IMR-90 (cell line): Measurements from ENCODE around the gene TOR2A. TPM values are rescaled to one million over a fixed set of nuclear protein-coding genes. Genes with fewer than 3 reads are reported as not detected.

Experiments used
- ATAC-seq: fragments of 200-7000 bp; cut with Tn5 transposase; 2 replicates; pipeline ENCODE4 v1.9.1; 2020; ENCODE audit warnings: low read depth, mild to moderate bottlenecking, moderate library complexity
- BruUV-seq: library from RNA; stranded (reverse); fragments of 400-500 nt; replicated peaks from 2 replicates; lab custom pipeline; 2021; lab: Mats Ljungman, UMichigan
- CTCF ChIA-PET: fragments of 300-600 bp; formaldehyde crosslinking; extraction: SDS; loops from one replicate; lab custom pipeline; 2021; ENCODE audit warnings: antibody characterized with exemption; lab: Yijun Ruan, JAX
- POLR2A ChIA-PET: fragments of 300-600 bp; sonication (Branson Sonifier 250); formaldehyde crosslinking; loops from one replicate; lab custom pipeline; 2022; ENCODE audit warnings: antibody characterized with exemption; ENCODE audit not compliant: unreplicated experiment; lab: Charles Lee
- DNase-seq: peaks from one replicate; pipeline ENCODE4 v3.0.0; 2013
- H2AFZ ChIP-seq: replicated peaks from 2 replicates; pipeline ENCODE3; 2013; ENCODE audit warnings: low read length, mild to moderate bottlenecking; ENCODE audit not compliant: poor library complexity
- H2AK5ac ChIP-seq: 2 replicates; pipeline ENCODE4 v1.6.1; 2013; ENCODE audit warnings: low read depth, low read length, inconsistent platforms
- H2AK9ac ChIP-seq: replicated peaks from 2 replicates; pipeline ENCODE3; 2013; ENCODE audit warnings: mild to moderate bottlenecking, low read depth, low read length, moderate library complexity; ENCODE audit not compliant: poor library complexity
- H2BK120ac ChIP-seq: 2 replicates; pipeline ENCODE4 v1.6.1; 2013; ENCODE audit warnings: low read depth, low read length, inconsistent platforms
- H2BK15ac ChIP-seq: 3 replicates; pipeline ENCODE4 v1.6.1; 2013; ENCODE audit warnings: low read depth, low read length, inconsistent platforms
- H2BK20ac ChIP-seq: 2 replicates; pipeline ENCODE4 v1.6.1; 2013; ENCODE audit warnings: low read depth, mild to moderate bottlenecking, inconsistent platforms, low read length, moderate library complexity
- H2BK5ac ChIP-seq: 2 replicates; pipeline ENCODE4 v1.6.1; 2013; ENCODE audit warnings: mild to moderate bottlenecking, low read depth, low read length, inconsistent platforms; ENCODE audit not compliant: poor library complexity, severe bottlenecking
- H3K14ac ChIP-seq: replicated peaks from 2 replicates; pipeline ENCODE4 v1.6.1; 2013; ENCODE audit warnings: low read depth, low read length, inconsistent platforms
- H3K18ac ChIP-seq: 2 replicates; pipeline ENCODE4 v1.6.1; 2013; ENCODE audit warnings: low read depth, low read length, control low read depth
- H3K23ac ChIP-seq: 2 replicates; pipeline ENCODE4 v1.6.1; 2013; ENCODE audit warnings: low read depth, low read length, inconsistent platforms
- H3K27ac ChIP-seq: 2 replicates; pipeline ENCODE4 v1.5.1; 2013; ENCODE audit warnings: mild to moderate bottlenecking, control low read depth, low read length; ENCODE audit not compliant: insufficient read depth
- H3K27me3 ChIP-seq: 2 replicates; pipeline ENCODE4 v1.6.1; 2013; ENCODE audit warnings: low read length; ENCODE audit not compliant: control insufficient read depth, insufficient read depth
- H3K36me3 ChIP-seq: 2 replicates; pipeline ENCODE4 v1.6.1; 2013; ENCODE audit warnings: low read length, mixed read lengths; ENCODE audit not compliant: control insufficient read depth, insufficient read depth
- H3K4ac ChIP-seq: 2 replicates; pipeline ENCODE4 v1.6.1; 2013; ENCODE audit warnings: low read depth, low read length, inconsistent platforms
- H3K4me1 ChIP-seq: 2 replicates; pipeline ENCODE4 v1.6.1; 2013; ENCODE audit warnings: low read length, mixed read lengths; ENCODE audit not compliant: control insufficient read depth, insufficient read depth
- H3K4me2 ChIP-seq: 2 replicates; pipeline ENCODE4 v1.6.1; 2013; ENCODE audit warnings: low read depth, mild to moderate bottlenecking, control low read depth, low read length, moderate library complexity
- H3K4me3 ChIP-seq: 2 replicates; pipeline ENCODE4 v1.5.1; 2013; ENCODE audit warnings: low read depth, mild to moderate bottlenecking, control low read depth, low read length, moderate library complexity; ENCODE audit not compliant: insufficient read depth
- H3K56ac ChIP-seq: 2 replicates; pipeline ENCODE4 v1.6.1; 2013; ENCODE audit warnings: low read length, inconsistent platforms; ENCODE audit not compliant: insufficient read depth; ENCODE audit errors: extremely low read depth
- H3K79me1 ChIP-seq, 2 experiments: 2 replicates each; pipeline ENCODE4 v1.6.1; 2013; ENCODE audit warnings: low read length in 2 of 2, inconsistent platforms in 1 of 2, low read depth in 1 of 2
- H3K9ac ChIP-seq: 2 replicates; pipeline ENCODE4 v1.6.1; 2013; ENCODE audit warnings: low read depth, low read length, control low read depth
- H3K9me1 ChIP-seq: 2 replicates; pipeline ENCODE4 v1.6.1; 2013; ENCODE audit warnings: low read length, inconsistent platforms; ENCODE audit not compliant: insufficient read depth
- H3K9me3 ChIP-seq: 2 replicates; pipeline ENCODE4 v1.6.1; 2013; ENCODE audit warnings: low read length; ENCODE audit not compliant: control insufficient read depth, insufficient read depth
- H4K20me1 ChIP-seq: 2 replicates; pipeline ENCODE4 v1.6.1; 2013; ENCODE audit warnings: low read length, inconsistent platforms; ENCODE audit not compliant: insufficient read depth
- H4K5ac ChIP-seq: 2 replicates; pipeline ENCODE4 v1.6.1; 2013; ENCODE audit warnings: mild to moderate bottlenecking, low read depth, low read length, control low read depth
- H4K8ac ChIP-seq, 2 experiments: 2 replicates each; pipeline ENCODE4 v1.6.1; 2013; ENCODE audit warnings: low read depth in 2 of 2, low read length in 2 of 2, control low read depth in 1 of 2, inconsistent platforms in 1 of 2
- H4K91ac ChIP-seq: 2 replicates; pipeline ENCODE4 v1.6.1; 2013; ENCODE audit warnings: low read depth, low read length, inconsistent platforms; ENCODE audit not compliant: insufficient read depth
- BHLHE40 ChIP-seq: fragments of 150-350 bp; IDR thresholded peaks from 2 replicates; pipeline ENCODE4 v1.6.1; 2016; ENCODE audit warnings: mild to moderate bottlenecking, low read depth, low read length
- CEBPB ChIP-seq: IDR thresholded peaks from 2 replicates; pipeline ENCODE4 v1.6.1; 2012; ENCODE audit warnings: low read depth, low read length, improper control_type of control experiment
- CHD1 ChIP-seq: IDR thresholded peaks from 2 replicates; pipeline ENCODE4 v1.6.1; 2012; ENCODE audit warnings: low read depth, low read length, improper control_type of control experiment
- ELK1 ChIP-seq: fragments of 150-350 bp; IDR thresholded peaks from 2 replicates; pipeline ENCODE4 v1.6.1; 2016; ENCODE audit warnings: low read depth, mild to moderate bottlenecking, low read length, moderate library complexity, borderline replicate concordance
- FOS ChIP-seq: fragments of 150-350 bp; IDR thresholded peaks from 2 replicates; pipeline ENCODE4 v1.6.1; 2016; ENCODE audit warnings: low read depth, low read length
- MAFK ChIP-seq: IDR thresholded peaks from 2 replicates; pipeline ENCODE4 v1.6.1; 2012; ENCODE audit warnings: low read depth, low read length, improper control_type of control experiment
- MAZ ChIP-seq: IDR thresholded peaks from 2 replicates; pipeline ENCODE4 v1.6.1; 2012; ENCODE audit warnings: low read depth, mild to moderate bottlenecking, low read length, improper control_type of control experiment, moderate library complexity, borderline replicate concordance
- MXI1 ChIP-seq: IDR thresholded peaks from 2 replicates; pipeline ENCODE4 v1.6.1; 2012; ENCODE audit warnings: low read depth, mild to moderate bottlenecking, low read length, moderate library complexity, borderline replicate concordance
- NFE2L2 ChIP-seq: fragments of 150-350 bp; IDR thresholded peaks from 2 replicates; pipeline ENCODE4 v1.6.1; 2016; ENCODE audit warnings: low read depth, mild to moderate bottlenecking, low read length
- POLR2A ChIP-seq: IDR thresholded peaks from 2 replicates; pipeline ENCODE4 v1.6.1; 2012; ENCODE audit warnings: mild to moderate bottlenecking, low read depth, low read length
- RAD21 ChIP-seq: IDR thresholded peaks from 2 replicates; pipeline ENCODE4 v1.6.1; 2012; ENCODE audit warnings: low read length, improper control_type of control experiment
- RCOR1 ChIP-seq: IDR thresholded peaks from 2 replicates; pipeline ENCODE4 v1.6.1; 2012; ENCODE audit warnings: mild to moderate bottlenecking, low read length, improper control_type of control experiment; ENCODE audit not compliant: insufficient replicate concordance
- RFX5 ChIP-seq: IDR thresholded peaks from 2 replicates; pipeline ENCODE4 v1.8.0; 2012; ENCODE audit warnings: low read depth, mild to moderate bottlenecking, low read length, moderate library complexity
- SMC3 ChIP-seq: fragments of 150-350 bp; IDR thresholded peaks from 2 replicates; pipeline ENCODE4 v1.6.1; 2016; ENCODE audit warnings: low read depth, mild to moderate bottlenecking, antibody characterized with exemption, low read length, moderate library complexity
- USF2 ChIP-seq: fragments of 150-350 bp; IDR thresholded peaks from 2 replicates; pipeline ENCODE4 v1.6.1; 2017; ENCODE audit warnings: mild to moderate bottlenecking, antibody characterized with exemption, low read length, low read depth
- WGBS, 2 experiments: methylation state at CpG; one replicate each; pipeline versions ENCODE4 v1.1.5 to v1.1.7; 2013; ENCODE audit warnings: missing lambda C conversion rate in 2 of 2; ENCODE audit not compliant: insufficient read length in 1 of 2; ENCODE audit errors: extremely low coverage in 2 of 2; 5-methylcytosine and 5-hydroxymethylcytosine counted together
- dilution Hi-C: fragments of 300-500 bp; cut with HindIII; formaldehyde crosslinking; loops from one replicate; pipeline ENCODE4 v1.14.3; 2018; ENCODE audit warnings: low sequenced_read_pairs; ENCODE audit not compliant: unreplicated experiment
- in situ Hi-C: fragments of 300-500 bp; cut with MboI; formaldehyde crosslinking; loops from 3 replicates; pipeline ENCODE4 v1.14.3; 2019; ENCODE audit warnings: low sequenced_read_pairs, inconsistent platforms, mixed read lengths
- intact Hi-C: fragments of 100-400 bp; cut with micrococcal nuclease; formaldehyde crosslinking; loops from 2 replicates; pipeline ENCODE4 v1.10.0; 2022
- polyA plus RNA-seq, 3 experiments: library from polyadenylated mRNA; depleted of rRNA; stranded (reverse); fragments of >200 nt; gene quantifications; 2 replicates each; pipeline ENCODE4 v1.2.3, GENCODE V29; 2012; ENCODE audit warnings: low replicate concordance in 1 of 3
- total RNA-seq: library from RNA; depleted of rRNA; stranded (reverse); fragments of >200 nt; gene quantifications from 2 replicates; pipeline ENCODE4 v1.2.3, GENCODE V29; 2012
- TF ChIP-seq, protein P1 (sequence below): conservative IDR thresholded peaks from 2 replicates; pipeline ENCODE4 v1.5.1; 2012; ENCODE audit warnings: mild to moderate bottlenecking, low read depth, low read length, improper control_type of control experiment

Gene TOR2A
- total and polyA plus RNA-seq, 2 of the 4 experiments (the other 2 are of a cell fraction): 0.90 to 12.5 TPM

DNA sequence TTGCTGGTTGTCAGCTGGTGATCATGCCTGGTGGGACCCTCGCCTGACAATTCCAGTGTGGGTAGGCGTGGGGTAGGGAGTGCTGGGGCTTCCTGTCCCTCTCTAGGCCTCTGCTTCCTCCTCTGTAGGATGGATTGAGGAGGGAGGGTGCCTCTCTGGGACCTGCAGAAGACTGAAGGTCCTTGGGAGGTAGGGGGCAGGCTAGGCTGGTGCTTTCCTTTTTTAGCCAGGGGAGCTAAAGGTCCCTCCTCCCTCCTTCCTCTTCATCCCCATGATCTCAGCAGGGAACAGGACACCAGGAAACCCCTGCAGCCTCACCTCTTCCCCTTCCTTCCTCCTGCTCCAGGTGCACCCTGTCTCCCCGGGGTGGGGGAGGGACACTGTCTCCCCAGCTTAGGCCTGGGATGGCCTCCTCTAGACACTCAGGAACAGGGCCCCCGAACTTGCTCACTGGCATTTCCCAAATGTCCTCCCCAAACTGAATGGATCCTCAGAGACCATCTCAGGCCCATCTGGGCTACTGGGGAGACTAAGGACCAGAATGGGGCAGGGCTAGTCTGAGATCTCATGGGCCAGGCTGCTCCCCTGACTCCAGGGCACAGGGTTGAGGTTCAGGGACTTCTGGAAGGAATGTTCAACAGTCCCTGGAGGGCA lies 35.0 kb upstream of the TOR2A start:
- Histone ChIP-seq H3K4ac (no peak overlapping the region), H2BK120ac (no peak overlapping the region), H3K4me1 (peaks cover 2% of the 10 kb centered on the region; the same call in 1 of the 2 replicates), H4K8ac (no peak overlapping the region), H2BK15ac (no peak overlapping the region), H3K9me3 (no peaks in the 10 kb centered on the region), H3K56ac (no peak overlapping the region), H2AK5ac (no peak overlapping the region; the same call in 1 of the 2 replicates), H3K27ac (no peak overlapping the region), H3K79me1 (no peaks in the 10 kb centered on the region), H2AK9ac (peak overlapping the region; percentile 2), H2BK5ac (no peak overlapping the region), H4K91ac (no peak overlapping the region), H3K23ac (no peak overlapping the region), H2AFZ (peak overlapping the region; percentile 94), H2BK20ac (no peak overlapping the region), H3K4me3 (no peak overlapping the region), H3K4me2 (no peak overlapping the region), H3K9ac (no peak overlapping the region), H3K36me3 (no peaks in the 10 kb centered on the region), H4K20me1 (no peaks in the 10 kb centered on the region), H3K9me1 (no peaks in the 10 kb centered on the region; the same call in 1 of the 2 replicates), H4K5ac (no peak overlapping the region), H3K27me3 (peaks cover 5% of the 10 kb centered on the region), H3K18ac (no peak overlapping the region), H3K14ac (no peak overlapping the region)
- DNase-seq (no peak), ATAC-seq (no peak)
- TF ChIP-seq POLR2A: no peak
- no peak for TF ChIP-seq MAZ
- TF ChIP-seq FOS: no peak
- TF ChIP-seq ELK1: no peak
- TF ChIP-seq NFE2L2: no peak
- TF ChIP-seq USF2: no peak
- TF ChIP-seq MAFK: no peak
- TF ChIP-seq SMC3: no peak
- no peak for TF ChIP-seq RFX5
- TF ChIP-seq MXI1: no peak
- TF ChIP-seq, protein P1, sequence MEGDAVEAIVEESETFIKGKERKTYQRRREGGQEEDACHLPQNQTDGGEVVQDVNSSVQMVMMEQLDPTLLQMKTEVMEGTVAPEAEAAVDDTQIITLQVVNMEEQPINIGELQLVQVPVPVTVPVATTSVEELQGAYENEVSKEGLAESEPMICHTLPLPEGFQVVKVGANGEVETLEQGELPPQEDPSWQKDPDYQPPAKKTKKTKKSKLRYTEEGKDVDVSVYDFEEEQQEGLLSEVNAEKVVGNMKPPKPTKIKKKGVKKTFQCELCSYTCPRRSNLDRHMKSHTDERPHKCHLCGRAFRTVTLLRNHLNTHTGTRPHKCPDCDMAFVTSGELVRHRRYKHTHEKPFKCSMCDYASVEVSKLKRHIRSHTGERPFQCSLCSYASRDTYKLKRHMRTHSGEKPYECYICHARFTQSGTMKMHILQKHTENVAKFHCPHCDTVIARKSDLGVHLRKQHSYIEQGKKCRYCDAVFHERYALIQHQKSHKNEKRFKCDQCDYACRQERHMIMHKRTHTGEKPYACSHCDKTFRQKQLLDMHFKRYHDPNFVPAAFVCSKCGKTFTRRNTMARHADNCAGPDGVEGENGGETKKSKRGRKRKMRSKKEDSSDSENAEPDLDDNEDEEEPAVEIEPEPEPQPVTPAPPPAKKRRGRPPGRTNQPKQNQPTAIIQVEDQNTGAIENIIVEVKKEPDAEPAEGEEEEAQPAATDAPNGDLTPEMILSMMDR: no peak
- no peak for TF ChIP-seq RAD21
- TF ChIP-seq RCOR1: no peak
- no peak for TF ChIP-seq BHLHE40
- TF ChIP-seq CHD1: no peak
- no peak for TF ChIP-seq CEBPB
- no TSS peak for BruUV-seq
- in situ Hi-C loops (no loop called here), intact Hi-C loops (no loop called here), dilution Hi-C loops (no loop called here)
- POLR2A ChIA-PET: interaction anchor here (0.6 kb wide), 1 partner anchor 1681 kb away, joined by 5 read pairs; no protein-coding TSS in a partner anchor
- no CpG with 5 or more reads among the region's 4 CpGs for WGBS, 2 experiments
- CTCF ChIA-PET: no interaction called here
